GM19438 (cell line): ENCODE results near the gene PTGES2.

ENCODE experiments used
- ATAC-seq: cut with Tn5 transposase; IDR thresholded peaks from one replicate; pipeline ENCODE4 v1.9.1; 2021; ENCODE audit warnings: low read depth; ENCODE audit not compliant: unreplicated experiment

The PTGES2 gene

DNA sequence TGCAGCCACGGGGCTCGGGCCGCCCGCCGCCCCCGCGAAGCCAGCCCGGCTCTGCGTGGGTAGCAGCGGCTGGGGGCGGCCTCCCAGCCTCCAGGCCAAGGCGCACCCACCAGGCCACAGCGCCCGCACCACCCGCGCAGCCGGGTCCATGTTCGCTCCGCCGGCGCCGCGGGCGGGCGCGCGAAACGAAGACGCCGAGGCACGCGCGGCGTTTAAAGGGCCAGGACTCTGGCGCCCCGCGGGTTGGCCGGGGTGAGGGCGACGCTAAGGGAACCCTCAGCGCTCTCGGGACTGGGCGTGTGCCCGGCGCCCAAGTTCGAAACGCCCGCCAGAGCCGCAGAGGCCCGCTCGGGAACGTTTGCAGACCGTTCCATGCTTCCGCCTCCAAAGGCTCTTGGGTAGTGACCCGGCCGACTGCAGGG is at the start of gene PTGES2:
Gene PTGES2, minus strand, starts transcription at position 162 of the 422 bp plus-strand sequence. Its CDS starts 12 bp downstream, at position 150.
- peak; percentile 55 for ATAC-seq

DNA sequence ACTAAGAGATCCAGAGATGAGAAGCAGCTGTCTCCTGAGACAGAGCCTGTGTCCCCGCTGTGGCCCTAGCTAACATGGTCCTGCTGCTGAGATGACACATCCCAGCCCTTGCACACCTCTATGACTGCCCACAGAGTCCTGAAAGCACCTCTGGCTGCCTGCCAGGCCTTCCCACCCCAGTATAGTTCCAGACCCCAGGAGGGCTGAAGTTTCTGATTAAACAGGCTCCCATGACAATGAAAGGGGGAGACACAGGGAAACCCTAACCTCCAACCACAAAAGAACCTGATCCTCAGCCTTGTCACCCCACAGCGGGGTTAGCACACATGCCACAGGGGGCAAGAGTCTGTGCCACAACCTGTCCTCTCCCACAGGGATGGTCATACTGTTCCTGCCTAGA is 48.2 kb upstream of the PTGES2 start:
- ATAC-seq: no peak

DNA sequence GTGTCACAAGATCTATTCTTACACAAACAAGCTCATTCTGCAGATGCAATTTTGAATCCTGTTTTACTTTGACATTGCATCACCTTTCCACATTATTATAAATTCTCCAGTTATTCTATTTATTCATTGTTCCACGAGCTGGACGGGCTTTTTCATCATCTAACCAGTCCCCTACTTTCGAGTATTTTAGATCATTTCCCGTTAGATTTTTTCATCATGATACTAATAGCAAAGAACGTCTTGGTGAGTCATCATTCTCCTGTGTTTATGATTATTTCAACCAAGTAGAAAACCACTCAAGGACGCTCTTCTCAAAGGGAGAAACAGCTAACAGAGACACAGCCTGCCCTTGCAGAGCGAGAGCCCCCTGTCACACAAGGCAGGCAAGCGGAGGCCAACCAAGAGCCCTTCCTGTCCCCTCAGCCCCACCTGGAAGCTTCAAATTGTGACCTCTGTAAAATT is 47.6 kb upstream of the PTGES2 start:
- ATAC-seq: no peak

DNA sequence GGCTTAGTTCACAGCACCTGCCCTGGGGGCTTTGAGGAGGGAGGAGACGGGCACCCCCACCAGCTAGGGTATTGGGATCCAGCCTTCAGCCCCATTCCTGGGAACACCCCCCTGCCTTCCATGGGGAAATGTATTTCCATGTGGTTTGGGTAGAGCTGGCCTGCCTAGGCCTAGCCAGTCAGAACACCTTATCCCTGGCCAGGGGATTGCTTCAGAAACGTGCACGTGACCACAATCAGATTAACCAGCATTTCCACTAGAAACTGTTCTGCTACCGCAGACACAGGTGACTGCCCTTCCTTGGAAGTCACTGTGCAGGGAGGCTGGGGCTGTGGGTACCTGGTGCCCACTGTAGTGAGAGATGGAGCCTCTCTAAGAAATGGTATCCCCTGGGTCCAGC is 46.5 kb upstream of the PTGES2 start:
- ATAC-seq: no peak

DNA sequence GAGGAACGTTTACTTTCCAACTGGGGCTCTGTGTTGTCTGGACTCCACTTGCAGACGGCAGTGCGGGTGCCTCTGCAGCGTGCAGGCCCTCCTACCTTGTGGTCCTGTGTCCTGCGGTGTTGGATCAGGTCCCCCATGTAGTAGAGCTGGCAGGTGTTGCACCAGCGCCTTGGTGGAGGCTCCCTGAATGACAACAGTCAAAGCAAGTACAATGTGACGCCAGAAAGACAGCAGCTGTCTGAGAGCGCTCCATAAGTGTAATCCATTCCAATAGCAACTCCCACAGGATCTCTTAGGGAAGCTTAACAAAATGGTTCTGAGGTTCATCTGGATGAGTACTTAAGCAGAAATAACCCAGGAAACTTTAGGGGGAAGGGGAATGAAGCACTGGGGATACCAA is 42.4 kb upstream of the PTGES2 start:
- ATAC-seq: no peak

DNA sequence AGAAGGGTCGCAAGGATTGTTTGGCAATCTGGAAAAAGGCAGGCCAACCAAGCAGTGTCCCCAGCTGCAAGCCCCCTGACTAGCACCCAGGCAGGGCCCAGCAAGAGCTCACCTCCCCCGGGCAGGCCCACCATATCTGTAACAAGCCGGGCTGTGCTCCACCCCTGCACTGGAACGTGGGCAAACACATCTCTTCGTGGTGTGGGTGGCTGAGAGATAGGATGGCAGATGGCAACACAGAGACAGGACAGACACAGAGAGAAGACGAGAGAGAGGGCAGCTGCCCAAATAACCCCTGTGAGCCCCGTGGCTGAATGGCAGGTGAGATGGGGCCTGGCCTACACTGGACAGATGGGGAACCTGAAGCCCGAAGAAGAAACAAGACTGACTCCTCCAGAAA is 42.0 kb upstream of the PTGES2 start:
- no peak for ATAC-seq

DNA sequence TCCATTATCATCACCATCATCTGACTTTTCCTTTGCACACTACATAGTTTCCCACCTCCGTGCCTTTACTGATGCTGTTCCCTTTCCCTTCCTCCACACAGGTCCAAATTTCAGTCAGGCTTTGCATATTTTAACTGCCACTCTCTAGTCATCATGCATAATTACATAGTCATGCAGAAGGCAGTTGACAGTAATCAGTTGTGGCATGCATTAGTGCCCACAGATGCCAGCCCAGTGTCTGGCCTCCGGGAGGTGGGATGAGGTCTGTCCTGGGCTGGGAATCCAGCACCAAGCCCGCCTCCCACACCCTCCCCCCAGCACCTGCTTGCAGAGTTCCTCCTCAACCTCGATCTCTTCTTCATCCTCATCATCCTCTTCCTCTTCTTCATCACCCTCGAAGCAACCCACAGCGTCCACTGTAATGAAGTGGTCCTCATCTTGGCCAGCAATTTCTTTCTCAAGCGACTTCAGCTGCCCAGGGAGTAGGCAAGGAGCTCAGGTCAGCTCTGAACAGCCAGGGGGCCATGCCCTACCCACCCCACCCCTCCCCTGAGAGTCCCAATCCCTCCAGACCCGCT is 41.3 kb upstream of the PTGES2 start:
- ATAC-seq: no peak

DNA sequence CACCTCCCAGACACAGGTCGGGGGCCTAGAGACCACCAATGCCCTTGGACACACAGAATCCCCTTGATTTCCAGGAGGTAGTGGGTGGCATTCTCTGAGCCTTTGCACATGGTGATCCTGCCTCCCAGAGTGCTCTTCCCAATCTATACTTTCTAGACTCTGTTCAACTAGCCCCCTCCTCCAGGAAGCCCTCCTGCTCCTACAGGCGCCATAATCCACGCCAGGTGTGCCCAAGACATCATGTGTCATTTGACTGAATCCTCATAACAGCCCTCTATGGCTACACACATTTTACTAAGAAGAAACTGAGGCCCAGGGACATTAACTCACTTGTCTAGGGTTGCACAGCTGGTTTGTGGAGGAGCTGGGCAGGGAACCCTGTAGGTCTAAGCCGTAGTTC is 39.7 kb upstream of the PTGES2 start:
- no peak for ATAC-seq

DNA sequence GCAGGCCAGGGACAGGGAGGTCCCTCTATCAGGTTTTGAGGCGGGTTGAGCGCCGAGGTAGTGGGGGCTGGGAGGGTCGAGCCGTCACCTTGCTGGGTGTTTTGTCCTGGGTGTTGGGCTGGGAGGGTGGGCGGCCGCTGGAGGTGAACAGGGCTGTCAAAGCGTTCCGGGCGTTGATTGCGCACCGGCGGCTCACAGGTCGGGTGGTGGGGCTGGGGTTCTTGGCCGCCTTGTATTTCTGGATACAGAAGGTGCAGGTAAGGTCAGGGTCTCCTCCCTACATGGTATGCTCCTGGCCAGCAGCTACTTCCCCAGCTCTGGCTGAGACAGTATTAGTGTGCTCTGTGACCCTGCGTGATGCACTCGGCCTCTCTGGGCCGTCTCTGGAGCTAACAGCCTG is 38.6 kb upstream of the PTGES2 start:
- ATAC-seq: no peak

DNA sequence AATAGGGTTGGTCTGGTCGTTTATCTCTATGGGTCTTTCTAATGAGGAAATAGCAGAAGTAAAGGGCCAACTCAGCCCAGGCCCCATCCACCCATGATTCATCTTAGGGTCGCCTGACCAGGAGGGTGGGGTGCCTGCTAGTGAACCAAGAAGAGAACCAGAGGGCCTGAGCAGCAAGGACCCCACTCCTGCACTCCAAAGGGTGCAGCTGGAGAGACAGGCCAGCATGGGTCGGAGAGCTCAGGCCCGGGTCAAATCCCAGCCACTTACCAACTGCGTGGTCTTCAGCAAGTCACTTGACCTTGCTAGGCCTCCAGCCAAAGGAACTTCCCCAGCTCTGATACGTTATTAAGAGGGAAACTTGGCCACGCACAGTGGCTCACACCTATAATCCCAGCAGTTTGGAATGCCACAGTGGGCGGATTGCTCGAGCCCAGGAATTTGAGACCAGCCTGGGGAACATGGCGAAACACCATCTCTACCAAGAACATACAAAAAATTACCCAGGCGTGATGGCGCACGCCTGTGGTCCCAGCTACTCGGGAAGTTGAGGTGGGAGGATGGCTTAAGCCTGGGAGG is 36.9 kb upstream of the PTGES2 start:
- no peak for ATAC-seq

DNA sequence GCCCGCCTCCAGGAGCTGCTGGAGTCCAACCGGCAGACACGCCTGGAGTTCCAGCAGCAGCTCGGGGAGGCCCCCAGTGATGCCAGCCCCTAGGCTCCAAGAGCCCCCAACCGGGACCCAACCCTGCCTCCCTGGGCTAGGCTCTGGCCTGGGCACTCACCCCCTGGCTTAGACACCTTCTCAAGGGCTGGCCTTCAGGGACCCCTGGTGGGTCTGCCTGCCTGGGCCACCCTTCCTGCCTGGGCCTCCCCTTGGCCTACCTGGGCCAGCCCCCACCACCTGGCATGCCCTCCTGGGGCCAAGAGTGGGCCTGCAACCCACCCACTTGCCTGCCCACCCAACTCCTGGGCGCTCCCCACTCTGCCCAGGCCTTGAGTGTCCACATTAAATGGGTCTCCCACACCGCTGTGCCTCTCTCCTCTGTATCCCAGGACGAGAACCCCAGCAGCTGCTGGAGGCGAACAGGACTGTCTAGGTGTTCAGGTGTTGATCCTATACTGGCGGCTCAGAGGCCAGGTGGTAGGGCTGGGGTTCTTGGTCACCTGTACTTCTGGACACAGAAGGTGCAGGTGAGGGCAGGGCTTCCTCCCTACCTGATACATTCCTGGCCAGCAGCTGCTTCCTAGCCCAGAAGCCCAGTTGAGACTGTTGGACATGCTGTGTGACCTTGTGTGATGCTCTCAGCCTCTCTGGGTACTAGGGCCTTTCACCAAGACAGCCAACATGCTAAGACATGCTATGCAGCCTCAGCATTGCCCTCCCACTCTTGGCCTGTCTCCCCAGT is 36.2 kb upstream of the PTGES2 start:
- no peak for ATAC-seq

DNA sequence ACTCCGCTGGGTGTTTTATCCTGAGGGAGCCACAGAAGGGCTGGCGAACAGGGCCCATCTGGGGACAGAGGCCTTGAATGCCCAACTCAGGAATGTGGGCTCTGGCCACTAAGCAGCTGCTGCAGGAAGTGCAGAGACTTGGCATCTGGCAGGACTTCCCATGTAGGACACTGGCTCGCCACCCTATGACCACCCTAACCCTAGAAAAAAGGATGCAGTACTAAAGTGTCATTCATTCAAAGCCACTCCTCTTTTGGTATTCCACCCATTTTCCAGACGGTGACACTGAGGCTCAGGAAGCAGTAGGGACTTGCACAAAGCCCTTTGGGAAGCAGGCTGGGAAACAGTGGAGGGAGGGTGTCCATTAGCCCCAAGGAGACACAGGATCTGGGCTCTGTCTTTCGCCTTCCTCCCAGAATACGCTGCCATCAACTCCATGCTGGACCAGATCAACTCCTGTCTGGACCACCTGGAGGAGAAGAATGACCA is 35.5 kb upstream of the PTGES2 start:
- ATAC-seq: no peak

DNA sequence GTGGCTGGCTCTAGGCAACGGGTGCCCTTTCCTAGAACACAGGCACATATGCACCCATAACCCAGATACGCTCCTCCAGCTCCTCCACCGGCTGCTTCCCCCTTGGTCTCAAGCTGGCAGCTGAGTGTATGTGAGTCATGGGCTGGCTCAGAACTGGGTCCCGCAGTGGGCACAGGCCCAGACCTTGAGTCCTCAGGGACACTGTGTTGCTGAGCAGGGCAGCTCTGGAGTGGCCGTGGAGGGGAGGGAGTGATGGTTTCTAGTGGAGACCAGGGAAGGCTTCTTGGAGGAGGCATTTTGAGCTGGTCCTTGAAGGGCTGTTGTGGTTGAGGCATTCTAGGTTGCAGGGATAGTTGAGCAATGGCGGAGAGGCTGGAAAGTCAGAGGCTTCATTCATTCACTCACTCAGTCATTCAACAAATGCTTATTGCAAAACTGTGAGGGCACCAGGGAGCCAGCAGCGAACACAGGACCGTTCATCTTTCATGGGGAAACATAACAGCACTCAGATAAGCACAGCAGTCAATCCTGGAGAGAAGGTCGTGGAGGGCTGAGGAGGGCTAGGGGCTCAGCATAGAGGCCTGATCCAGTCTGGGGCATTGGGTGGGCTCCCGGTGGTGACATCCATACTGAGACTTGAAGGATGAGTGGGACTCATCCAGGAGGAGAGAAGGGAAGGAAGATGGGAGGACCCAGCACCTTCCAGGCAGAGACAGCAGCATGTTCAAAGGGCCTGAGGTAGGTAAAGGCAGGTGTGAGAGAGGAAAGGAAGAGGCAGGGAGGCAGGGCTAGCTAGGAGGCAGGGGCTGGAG is 34.9 kb upstream of the PTGES2 start:
- no peak for ATAC-seq

DNA sequence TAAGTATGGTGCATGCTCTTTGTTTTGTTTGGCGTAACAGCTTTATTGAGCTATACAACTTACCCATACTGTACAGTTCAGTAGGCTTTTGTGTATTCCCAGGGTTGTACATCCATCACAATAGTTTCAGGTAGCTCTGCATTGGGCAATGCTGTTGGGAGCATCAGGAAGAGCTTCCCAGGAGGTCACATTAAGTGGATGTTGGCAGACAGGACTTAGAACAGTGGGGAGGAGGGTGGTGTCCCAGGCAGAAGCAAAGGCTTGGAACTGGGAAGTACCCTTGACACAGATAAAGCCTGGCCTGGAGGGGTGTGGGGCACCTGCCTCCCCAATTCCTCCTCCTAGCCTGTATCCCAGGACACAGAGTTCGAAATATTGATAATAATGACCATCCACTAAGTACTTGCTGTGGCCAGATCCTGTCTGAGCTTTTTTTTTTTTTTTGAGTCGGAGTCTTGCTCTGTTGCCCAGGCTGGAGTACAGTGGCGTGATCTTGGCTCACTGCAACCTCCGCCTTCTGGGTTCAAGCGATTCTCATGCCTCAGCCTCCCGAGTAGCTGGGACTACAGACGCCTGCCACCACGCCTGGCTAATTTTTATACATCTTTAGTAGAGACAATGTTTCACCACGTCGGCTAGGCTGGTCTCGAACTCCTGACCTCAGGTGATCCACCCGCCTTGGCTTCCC is 33.8 kb upstream of the PTGES2 start:
- ATAC-seq: no peak

DNA sequence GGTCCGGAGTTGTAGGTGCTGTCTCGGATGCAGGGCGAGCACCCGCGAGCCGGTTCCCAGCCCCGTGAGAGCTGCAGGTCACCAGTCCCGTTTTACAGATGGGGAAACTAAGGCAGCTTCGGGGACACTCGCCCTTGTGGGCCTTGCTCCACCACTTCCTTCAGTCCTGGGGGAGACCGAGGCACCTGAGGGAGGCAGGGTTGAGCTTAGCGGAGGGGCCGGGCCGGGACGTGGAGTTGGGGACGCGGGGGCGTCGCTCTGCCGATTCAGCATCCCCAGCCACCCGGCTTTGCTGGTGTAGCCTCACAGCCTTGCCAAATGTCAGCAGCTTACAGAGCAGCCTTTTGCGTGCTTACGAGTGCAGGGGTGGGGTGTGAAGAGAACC is 33.1 kb upstream of the PTGES2 start:
- ATAC-seq: no peak

DNA sequence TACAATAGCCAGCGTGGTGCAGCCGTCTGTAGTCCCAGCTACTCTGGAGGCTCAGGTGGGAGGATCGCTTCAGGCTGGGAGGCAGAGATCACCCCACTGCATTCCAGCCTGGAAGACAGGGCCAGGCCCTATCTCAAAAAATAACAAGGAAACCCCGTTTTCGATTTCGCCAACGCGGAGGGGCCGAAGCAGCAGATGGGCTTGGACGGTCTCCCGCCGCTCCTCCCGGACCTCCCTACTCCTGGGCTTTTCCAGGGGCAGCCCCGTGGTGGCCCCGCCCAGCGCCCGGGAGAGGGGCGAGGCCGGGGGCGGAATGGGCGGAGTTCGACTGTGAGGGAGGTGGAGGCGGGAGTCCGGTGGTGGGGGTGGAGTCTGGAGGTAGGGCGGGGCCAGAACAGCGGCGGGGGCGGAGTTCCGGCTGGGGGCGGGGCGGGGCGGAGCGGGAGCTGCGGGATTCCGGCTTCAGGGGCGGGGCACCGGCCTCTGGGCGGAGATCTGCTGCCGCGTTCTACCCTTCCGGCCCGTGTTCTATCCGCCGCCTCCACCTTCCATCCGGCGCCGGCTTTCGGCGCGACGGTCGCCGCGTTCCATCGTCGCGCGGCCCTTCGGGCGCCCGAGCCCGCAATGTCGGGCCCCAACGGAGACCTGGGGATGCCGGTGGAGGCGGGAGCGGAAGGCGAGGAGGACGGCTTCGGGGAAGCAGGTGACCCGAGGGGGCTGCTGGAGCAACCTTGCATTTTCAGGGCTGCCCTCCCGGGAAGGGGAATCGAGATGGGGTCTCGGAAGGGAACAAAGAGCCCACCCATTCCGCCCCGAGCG is 32.5 kb upstream of the PTGES2 start, which contains the start of gene BBLN:
Gene BBLN, plus strand, starts transcription at position 482 of the 819 bp plus-strand sequence. Its CDS starts 143 bp downstream, at position 625.
- peak; percentile 65 for ATAC-seq

DNA sequence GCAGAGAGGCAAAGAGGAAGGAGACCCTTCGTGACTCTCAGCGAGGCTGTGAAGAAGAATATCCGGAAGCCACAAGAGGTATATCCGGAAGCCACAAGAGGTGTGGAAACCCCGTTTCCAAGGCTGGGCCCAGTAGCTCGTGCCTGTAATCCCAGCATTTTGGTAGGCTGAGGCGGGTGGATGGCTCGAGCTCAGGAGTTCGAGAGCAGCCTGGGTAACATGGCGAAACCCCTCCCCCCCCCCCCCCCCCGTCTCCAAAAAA is 31.9 kb upstream of the PTGES2 start:
- ATAC-seq: no peak

DNA sequence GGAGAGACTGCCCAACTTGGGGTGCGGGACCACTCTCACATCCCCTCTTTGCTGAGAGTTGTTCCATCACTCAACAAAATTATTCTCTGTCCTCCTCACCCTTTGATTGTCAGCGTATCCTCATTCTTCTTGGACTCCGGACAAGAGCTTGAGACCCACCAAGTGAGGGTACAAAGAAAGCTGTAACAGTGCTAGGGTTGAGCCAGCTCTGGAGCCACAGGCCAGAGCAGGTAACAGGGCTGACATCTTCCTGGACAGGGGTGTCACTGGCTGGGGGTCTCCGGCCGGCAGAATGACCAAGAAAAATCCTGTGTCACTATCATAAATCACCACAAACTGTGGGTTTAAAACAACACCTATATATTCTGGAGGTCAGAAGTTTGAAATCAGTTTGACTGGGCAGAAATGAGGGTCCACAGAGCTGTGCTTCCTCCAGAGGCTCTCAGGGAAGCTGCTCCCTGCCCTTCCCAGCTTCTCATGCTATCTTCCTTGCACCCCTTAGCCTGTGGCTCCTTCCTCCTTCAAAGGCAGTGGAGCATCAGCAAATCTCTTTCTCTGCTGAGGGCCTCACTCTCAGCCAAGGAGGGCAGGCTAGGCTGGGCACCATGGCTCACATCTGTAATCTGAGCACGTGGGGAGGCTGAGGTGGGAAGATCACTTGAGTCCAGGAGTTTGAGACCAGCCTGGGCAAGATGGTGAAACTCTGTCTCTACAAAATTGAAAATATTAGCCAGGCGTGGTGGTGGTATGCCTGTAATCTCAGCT is 28.4 kb upstream of the PTGES2 start:
- no peak for ATAC-seq
